ENCODE data around the gene SNAPC2.
A peak's percentile ranks its signal among the peaks of the same experiment; 100 is the strongest.

SNAPC2 gene

DNA sequence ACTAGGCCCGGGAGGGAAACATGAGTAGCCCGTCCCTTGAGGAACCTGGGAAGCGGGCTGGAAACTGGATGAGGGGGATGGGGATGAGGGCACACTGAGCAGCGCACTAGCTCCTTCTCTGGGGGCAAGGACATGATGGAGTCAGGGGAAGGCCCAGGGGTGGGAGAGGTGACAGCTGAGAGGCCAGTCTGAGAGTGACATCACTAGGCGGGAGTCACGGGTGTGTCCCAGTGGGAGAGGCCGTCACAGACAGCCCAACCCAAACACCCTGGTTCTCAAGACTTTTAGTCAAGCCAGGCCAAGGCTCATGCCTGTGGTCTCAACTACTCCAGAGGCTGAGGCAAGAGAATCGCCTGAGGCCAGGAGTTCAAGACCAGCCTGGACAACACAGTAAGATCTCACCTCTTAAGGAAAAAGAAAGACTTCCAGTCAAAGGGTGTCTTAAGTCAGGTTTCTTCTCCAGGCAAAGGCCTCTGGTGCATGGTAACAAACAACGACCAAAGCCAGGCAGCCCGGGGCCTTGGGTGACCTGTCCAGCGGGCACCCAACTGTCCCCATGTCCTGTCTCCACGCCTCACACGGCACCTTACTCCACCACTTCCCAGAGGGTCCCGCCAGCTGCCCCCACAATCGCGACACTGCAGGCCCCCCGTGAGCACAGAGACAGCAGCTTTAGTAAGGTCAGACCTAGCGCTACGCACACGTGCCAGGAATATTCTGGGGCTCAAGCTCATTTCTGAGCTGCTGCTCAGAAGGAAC, 48.8 kb downstream of the SNAPC2 start:
- no peak for DNase-seq (ENCODE audit: low read depth, low spot score)

DNA sequence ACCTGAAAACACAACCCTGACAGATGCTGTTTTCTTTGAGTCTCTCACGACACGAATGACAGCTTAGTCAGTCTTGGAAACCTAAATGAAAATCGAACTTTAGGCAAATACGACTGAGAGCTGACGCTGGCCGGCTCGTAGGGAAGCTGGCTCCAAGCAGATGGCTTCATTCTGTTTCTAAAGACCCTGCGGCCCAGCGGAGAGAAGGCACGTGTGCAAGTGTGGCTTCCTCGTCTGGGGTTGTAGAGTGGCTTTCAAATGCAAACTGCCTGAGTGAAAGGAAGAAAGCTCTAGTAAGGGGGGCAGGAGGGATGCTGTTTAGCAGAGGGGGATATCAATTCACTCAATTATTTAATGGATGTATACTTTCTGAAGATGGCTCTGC, 49.4 kb downstream of the SNAPC2 start:
- DNase-seq (ENCODE audit: low read depth, low spot score) = peak; percentile 56

GRCh38 chr19:7970716-7971448, 50.7 kb downstream of the SNAPC2 start:
- DNase-seq (ENCODE audit: low read depth, low spot score) = peak; percentile 85

GRCh38 chr19:7971553-7972520, 51.7 kb downstream of the SNAPC2 start:
- DNase-seq (ENCODE audit: low read depth, low spot score) = no peak
